Measurements from ENCODE around the gene COPB2. TPM values are rescaled to one million over a fixed set of nuclear protein-coding genes. Genes with fewer than 3 reads are reported as not detected.
"Not testable (repeated sequence)": the region's sequence is repeated elsewhere in the genome, so short reads cannot be mapped to it uniquely, and the experiment has no call there.

The COPB2 gene
- total and polyA plus RNA-seq, 2 of the 8 experiments (the other 6 are each of a cell fraction or from before 2014, with no cell fraction given) = 40.3 to 119 TPM

- H3K36me3 ChIP-seq (ENCODE audit: control insufficient read depth in 2 of 4, insufficient read depth in 4 of 4, low read length in 3 of 4); H4K8ac ChIP-seq (ENCODE audit: extremely low read depth, insufficient read depth, low read length); H3K4ac ChIP-seq (replicated peaks; ENCODE audit: insufficient read length, low read depth, low read length); H3K4me3 ChIP-seq (ENCODE audit: extremely low read depth in 1 of 4, insufficient read depth in 2 of 4, low read depth in 3 of 4, low read length in 4 of 4); DNase-seq (ENCODE audit: low read depth in 1 of 2, low spot score in 2 of 2); H4K20me1 ChIP-seq (replicated peaks in 1 of 2; ENCODE audit: control insufficient read depth in 1 of 2, insufficient read depth in 2 of 2, low read length in 2 of 2); H2BK15ac ChIP-seq (ENCODE audit: low read length); H3K9me3 ChIP-seq (ENCODE audit: insufficient read depth in 2 of 2, low read depth in 1 of 2, low read length in 1 of 2); H3K27ac ChIP-seq (ENCODE audit: low read depth, low read length); H3K14ac ChIP-seq (ENCODE audit: insufficient read length); FAIRE-seq; H3K56ac ChIP-seq (replicated peaks; ENCODE audit: insufficient read length, low read depth, low read length); H3K23ac ChIP-seq (ENCODE audit: insufficient read length); H3K79me1 ChIP-seq (ENCODE audit: low read depth, low read length); H2BK5ac ChIP-seq (ENCODE audit: low read depth, low read length); H3K18ac ChIP-seq (ENCODE audit: extremely low read depth, low read length); H2AK5ac ChIP-seq (ENCODE audit: low read depth, low read length); H2AFZ ChIP-seq (ENCODE audit: low read length); POLR2A ChIA-PET (ENCODE audit: partially characterized antibody); H2BK12ac ChIP-seq (ENCODE audit: low read depth, low read length); H4K91ac ChIP-seq (replicated peaks; ENCODE audit: insufficient read length, low read length); H3K4me1 ChIP-seq (replicated peaks in 1 of 4; ENCODE audit: control insufficient read depth in 3 of 4, insufficient read depth in 4 of 4, low read length in 3 of 4); H3K79me2 ChIP-seq (ENCODE audit: control insufficient read depth in 1 of 2, insufficient read depth in 2 of 2, low read length in 2 of 2); H4K5ac ChIP-seq (ENCODE audit: insufficient read length, low read depth, low read length); CTCF ChIA-PET (ENCODE audit: partially characterized antibody); H3K23me2 ChIP-seq (ENCODE audit: low read depth, low read length); H3K9ac ChIP-seq (replicated peaks in 1 of 4; ENCODE audit: extremely low read depth in 1 of 4, low read depth in 3 of 4, low read length in 3 of 4); H2BK20ac ChIP-seq (ENCODE audit: low read length); H2BK120ac ChIP-seq (replicated peaks; ENCODE audit: low read depth, low read length); H3K4me2 ChIP-seq (ENCODE audit: insufficient read depth in 1 of 2, low read depth in 2 of 2, low read length in 2 of 2): not testable (repeated sequence)
- WGBS, 2 experiments (ENCODE audit: extremely low coverage in 1 of 2, insufficient coverage in 1 of 2, insufficient read length in 1 of 2, insufficient replicate concordance in 2 of 2, low coverage in 1 of 2, low lambda C conversion rate in 2 of 2, missing lambda C conversion rate in 1 of 2) = no CpG with 5 or more reads among the region's 1 CpG
- peaks cover 0 to 11% (median 6%) of the 10 kb centered on the region in 4 experiments; a peak in 3 of 7 replicates for H3K27me3 ChIP-seq (replicated peaks in 1 of 4; ENCODE audit: control insufficient read depth in 3 of 4, extremely low read depth in 1 of 4, insufficient read depth in 3 of 4, low read length in 3 of 4)
Measured at GRCh38 chr3:139334675-139335074, 54.8 kb downstream of the COPB2 start.

All from H1 (cell line).